Subcutaneous adipose tissue (tissue), 4 donors: ENCODE data around the gene ARFGEF3. TPM values are rescaled to one million over a fixed set of nuclear protein-coding genes. Genes with fewer than 3 reads are reported as not detected.

Source experiments
- CTCF ChIP-seq: fragments of 450-650 bp; IDR thresholded peaks from one replicate; pipeline ENCODE4 v1.5.1; 2016; ENCODE audit warnings: low read depth, mild to moderate bottlenecking, control low read depth, antibody characterized with exemption, moderate library complexity
- total RNA-seq, 4 donors: library from RNA; depleted of rRNA; stranded (reverse); fragments of >200 nt; gene quantifications; one replicate each; pipeline ENCODE4 v1.1.0, GENCODE V29; 2016

ARFGEF3 gene
- total RNA-seq, 4 donors from 2014 or later, result 1.0 to 6.2 (median 2.3) TPM

DNA sequence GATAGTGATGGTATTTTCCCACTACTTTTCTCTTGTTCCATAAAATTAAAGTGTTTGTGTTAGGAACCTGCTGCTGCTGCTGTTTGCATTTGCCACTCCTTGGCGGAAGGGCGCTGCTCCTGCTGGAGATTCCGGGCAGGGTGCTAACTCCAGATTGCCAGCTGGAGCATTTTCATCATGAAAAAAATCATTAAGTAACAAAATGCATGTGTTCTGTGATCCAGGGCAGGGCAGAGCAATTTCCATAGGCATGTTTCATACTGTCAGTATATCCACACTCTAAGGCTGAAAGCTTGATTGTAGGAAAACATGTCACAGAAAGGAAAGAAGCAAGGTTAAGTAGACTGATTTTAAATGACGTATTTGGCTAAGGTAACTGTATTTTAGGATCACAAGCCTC, 32.5 kb downstream of the ARFGEF3 start:
- no peak for TF ChIP-seq CTCF

DNA sequence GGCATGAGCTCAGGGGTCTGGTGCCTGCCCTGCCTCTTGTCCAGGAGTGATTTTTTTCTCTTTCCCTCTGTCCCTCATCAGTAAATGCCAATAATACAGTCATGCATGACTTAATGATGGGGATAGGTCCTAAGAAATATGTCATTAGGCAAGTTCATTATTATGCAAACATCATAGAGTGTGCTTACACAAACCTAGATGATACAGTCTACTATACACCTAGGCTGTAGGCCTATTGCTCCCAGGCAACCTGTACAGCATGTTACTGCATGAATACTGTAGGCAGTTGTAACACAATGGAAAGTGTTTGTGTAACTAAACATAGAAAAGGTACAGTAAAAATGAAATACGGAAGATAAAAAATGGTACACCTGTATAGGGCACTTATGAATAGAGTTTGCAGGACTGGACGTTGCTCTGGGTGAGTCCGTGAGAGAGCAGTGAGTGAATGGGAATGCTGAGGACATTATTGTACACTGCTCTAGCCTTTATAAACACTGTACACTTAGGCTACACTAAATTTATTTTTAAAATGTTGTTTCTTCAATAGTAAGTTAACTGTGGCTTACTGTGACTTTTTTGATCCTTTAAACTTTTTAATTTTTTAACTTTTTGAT, 34.5 kb downstream of the ARFGEF3 start:
- no peak for TF ChIP-seq CTCF

DNA sequence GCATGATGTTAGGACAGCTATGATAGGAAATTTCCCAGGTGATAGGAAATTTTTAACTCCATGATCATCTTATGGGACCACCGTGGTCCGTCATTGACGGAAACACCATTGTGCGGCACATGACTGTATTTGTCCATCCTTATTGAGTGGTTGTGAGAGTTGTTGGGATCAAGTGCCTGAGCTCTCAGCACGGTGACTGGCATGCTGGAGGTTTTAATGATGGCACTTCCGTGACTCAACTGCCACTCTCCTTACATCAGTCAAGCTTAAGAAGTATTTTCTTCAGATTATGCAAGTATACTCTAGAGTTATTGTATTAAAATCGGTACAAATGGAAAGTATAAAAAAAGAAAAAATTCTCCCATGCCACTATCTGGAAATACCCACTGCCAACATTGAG, 35.8 kb downstream of the ARFGEF3 start:
- TF ChIP-seq CTCF, result no peak

GRCh38 chr6:138198430-138199091, 36.8 kb downstream of the ARFGEF3 start:
- TF ChIP-seq CTCF, result no peak

DNA sequence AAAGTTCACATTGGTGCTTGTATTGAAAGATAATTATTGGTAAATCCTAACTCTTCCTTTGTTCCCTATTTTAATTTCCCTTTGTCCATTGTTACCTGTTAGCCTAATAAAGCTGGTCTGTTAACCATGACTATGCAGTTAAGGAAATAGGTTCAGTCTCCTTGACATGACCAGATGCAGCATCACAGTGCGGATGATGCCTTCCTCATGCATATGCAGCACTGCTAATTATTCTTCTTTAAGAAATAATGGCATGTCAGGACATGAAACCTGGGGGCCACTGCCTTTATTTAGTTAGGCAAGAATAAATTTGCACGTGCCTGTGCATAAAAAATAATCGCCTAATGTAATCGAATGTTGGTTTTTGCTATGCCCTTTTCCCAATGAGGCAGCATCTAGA, 40.1 kb downstream of the ARFGEF3 start:
- no peak for TF ChIP-seq CTCF

- no peak for TF ChIP-seq CTCF
These were observed 41.6 kb downstream of the ARFGEF3 start for GRCh38 chr6:138203315-138203714.

GRCh38 chr6:138204303-138204702, 42.6 kb downstream of the ARFGEF3 start:
- TF ChIP-seq CTCF, result no peak
